Non-pigmented ciliary epithelial cell (primary cell): ENCODE measurements around the gene HOXA9.
A peak's percentile ranks its signal among the peaks of the same experiment; 100 is the strongest.

Experiments used
- DNase-seq: peaks from one replicate; pipeline ENCODE4 v3.0.0-alpha.2; 2010; ENCODE audit warnings: low read depth

The HOXA9 gene

DNA sequence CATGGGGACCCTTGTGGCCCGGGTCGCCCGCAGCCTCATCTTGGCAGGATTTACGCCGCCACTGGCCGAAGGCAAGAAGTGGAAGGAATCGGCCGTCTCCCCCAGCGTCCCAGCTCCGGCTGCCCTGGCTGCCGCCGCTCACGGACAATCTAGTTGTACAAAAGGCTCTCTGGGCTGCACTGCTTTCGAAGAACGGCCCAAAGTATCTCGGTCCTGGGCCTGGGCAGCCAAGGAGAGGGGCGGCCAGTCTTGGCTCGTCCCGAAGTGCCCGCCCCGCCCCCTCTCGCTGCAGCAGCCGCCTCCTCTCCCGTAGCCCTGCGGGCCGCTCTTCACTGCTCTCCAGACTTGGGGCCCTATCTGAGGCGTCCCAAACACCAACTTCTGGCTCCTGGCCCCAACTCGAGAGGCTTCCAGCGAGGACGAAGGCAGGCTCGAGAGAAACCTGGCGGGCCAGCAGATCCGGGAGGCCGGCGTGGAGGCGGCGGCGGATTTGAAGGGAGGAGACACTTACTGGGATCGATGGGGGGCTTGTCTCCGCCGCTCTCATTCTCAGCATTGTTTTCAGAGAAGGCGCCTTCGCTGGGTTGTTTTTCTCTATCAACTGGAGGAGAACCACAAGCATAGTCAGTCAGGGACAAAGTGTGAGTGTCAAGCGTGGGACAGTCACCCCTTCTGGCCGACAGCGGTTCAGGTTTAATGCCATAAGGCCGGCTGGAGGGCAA, 809 bp downstream of the HOXA9 start:
- no peak for DNase-seq

DNA sequence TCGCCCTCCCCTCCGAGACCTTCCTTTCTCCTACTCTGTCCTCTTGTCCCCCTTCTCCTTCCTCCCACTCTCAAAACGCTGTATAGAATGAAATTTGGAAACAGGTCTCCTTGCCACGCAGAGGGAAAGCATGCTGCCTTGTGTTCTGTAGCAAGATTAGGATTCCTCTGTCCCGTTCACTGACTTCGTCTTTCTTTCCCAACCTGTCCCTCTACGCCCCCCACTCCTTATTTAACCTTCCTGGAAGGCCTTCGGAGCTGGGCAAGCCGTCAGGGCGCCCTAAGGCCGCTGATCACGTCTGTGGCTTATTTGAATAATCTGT, 1.3 kb downstream of the HOXA9 start:
- DNase-seq = no peak

DNA sequence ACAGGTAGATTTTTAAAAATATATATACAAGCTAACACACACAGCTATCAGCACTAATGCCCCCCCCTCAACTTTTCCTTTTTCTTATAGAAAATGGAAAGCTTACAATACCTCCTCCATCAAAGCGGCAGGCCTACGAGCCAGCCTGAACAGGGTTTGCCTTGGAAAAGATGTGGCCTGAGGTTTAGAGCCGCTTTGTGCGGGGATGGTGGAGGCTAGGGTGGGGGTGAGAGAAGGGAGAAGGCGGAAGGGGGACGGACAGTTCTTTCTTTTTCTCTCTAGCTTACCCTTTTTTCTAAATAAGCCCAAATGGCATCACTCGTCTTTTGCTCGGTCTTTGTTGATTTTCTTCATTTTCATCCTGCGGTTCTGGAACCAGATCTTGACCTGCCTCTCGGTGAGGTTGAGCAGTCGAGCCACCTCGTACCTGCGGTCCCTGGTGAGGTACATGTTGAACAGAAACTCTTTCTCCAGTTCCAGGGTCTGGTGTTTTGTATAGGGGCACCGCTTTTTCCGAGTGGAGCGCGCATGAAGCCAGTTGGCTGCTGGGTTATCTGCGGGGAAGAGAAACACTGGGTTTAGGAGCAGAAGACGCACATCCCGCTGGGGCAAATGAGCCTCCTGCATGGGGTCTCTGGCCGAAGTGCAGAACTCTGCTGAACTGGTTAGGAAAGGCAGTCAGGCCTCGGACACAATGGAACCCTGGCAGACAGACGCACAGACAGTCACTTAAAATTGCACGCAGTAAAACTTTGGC, 1.9 kb downstream of the HOXA9 start:
- no peak for DNase-seq

DNA sequence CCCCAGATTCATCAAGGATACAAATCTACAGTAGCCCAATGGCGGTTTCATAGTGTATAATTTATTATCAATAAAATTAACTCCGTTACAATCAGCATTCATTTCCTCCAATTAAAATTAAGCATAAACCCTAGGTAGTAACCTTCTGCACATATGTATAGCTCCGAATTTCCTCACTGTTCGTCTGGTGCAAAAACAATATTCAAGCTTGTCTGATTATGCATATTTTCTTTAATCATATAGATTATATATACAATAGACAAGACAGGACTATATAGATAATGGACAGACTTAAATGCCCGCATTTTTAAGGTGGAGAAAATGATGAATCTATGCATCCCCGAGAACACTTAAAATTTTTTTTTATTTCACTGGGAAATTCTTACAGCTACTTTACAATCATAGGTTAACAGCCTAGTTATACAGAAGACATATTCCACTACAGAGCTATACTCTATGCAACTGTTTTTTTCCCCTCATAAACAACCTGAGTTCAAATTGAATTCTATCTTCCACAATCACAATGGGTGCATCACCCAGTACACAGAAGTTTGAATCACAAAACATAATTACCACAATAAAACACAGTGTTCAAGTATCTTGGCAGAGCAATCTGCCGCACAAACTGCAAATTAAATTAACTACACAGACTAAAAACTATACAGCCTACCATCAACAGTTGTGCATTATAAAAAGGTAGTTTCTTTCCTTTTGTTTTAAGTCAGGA, 2.6 kb downstream of the HOXA9 start:
- no peak for DNase-seq

DNA sequence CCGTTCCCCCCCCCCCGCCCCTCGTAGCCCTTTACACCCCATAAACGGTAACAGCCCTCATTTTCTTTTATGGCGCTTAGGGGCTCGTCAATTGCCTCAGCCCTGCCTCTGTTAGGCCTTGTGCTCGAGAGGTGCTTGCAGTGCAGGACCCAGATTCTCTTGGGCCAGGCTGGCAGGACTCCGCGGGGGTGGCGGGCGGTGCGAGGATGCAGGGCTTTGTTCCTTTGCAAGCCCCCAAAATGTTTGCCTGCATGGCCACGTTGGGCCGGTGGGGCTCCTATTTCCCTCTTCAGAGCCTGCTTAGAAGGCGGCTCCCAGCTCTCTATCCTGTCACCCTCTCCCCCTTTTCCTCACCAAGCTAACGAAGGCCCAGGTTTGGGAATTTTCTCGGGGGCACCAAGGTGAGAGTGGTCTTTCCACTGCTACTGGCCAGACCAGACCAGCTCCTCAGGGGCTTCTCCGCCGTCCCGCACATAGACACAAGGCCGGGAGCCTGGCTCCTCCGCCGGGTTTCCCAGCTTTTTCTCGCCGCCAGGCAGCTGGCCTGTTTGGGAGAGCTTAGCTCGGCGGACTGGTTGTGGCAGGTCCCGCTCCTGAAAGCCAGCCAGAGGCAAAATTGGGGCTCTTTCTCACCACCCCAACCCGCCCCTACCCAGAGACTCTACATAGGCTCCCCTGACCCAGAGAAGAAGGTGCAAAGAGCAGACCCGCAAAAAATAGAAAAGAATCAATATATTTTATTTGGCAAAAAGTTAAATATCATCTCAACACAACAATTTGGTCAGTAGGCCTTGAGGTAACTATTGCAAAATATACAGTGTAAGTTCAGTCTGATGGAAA, 3.4 kb downstream of the HOXA9 start:
- DNase-seq = no peak

DNA sequence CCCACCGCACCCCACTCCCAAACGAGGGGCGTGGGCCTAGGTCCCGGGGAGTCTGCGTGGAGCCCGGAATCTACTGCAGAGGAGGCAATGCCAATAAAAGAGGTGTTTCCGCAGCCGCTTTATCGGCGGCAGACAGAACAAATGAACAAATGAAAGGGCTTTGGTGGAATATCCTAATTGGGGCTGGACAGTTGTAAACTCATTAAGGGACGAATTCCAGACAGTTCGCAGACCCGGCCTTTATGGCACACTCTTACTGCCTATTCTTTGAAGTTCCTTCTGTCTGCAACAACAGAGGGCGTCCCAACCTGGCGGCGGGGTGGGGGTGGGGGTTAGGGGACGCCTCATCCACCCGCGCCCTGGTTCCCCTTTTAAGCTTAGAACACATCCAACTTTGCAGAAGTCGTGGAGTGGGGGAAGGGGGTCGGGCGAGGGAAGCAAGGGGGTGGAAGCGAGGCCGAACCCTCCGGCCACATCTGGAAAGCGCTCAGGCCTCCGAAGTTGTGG, 4.1 kb downstream of the HOXA9 start:
- no peak for DNase-seq

DNA sequence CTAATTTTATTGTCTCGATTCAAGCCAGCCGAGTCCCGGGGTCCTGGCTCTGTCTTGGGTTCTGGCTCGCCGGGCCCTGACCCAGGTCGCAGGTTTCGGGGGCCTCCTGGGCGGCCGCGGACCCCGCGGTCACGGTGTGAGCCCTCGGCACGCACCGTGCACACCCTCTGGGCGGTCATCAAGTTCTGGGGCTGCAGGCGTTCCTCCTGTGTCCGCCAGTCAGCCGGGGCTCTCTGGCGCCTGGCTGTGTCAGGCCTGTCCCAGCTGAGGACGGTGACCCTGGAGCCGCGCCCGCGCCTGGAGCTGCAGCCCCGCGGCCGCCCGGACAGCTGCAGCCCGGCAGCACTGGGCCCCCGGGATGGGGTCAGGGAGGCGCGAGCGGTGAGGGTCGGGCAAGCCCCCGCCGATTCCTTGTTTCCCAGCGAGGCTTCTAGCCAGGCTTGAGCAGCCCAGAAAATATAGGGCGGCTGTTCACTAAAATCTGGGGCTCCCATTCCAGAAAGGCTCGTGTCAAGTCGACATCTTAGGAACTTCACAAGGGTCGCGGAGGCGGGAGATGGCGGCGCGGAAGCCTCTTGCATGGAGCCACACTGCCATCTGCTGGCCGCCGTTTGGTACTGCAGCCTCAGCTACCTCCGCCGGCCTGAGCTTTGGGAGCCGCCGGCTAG, 4.7 kb downstream of the HOXA9 start:
- peak; percentile 4 for DNase-seq

DNA sequence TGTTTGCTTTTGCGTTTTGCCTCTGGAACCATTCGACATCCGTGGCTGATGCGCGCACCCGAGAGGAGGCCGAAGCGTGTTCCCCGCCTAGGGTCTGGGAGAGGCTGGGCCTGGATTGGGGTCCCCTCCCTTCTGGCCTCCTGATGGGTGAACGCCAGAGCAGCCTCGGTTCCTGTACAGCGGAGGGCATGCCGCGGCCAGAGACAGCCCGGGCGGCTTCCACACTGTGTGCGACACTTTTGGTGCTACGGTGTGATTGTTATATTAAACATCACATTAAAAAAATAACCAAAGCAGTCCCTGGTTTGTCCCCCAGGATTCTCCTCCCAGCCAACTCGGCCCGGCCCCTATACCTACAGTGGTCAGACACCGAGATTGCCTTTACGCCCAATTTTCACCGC, 5.2 kb downstream of the HOXA9 start:
- no peak for DNase-seq

DNA sequence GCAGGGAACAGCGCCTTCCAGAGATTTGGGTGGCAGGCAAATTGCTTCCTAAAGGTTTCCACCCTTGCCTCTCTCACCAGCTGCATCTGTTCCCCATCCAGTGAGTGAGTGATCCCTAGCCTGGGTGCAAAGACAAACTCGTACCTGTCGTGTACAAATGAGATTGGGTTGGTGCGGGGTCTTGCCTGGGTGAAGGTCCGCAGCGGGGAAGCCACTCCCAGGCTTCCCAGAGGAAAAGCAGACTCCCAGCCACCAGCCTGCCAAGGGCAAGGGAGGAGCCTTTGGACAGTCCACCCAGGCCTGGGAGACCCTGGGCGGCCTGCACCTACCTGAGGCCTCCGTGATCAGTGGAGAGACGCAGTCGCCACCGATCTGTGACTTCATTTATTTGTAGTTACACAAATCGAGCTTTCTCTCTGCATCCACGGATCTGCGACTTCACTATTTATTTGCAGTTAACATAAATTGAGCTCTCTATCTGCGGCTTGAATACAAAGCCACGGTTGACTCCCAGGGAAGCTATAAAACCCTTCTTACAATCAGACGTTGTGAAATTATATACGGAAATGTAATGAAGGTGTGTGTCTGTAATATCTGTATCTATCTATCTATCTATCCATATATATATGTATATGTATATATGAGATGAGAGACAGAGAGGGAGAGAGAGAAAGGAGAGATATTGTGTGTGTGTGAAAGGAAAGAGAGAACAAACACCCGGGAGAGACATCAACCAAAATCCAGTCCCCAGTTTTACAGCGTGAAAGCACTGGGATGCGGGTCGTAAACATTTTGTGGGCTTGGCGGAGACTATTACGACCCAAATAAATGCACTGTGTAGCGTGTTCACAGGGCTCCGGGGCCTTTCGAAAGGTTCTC, 5.8 kb downstream of the HOXA9 start:
- no peak for DNase-seq

DNA sequence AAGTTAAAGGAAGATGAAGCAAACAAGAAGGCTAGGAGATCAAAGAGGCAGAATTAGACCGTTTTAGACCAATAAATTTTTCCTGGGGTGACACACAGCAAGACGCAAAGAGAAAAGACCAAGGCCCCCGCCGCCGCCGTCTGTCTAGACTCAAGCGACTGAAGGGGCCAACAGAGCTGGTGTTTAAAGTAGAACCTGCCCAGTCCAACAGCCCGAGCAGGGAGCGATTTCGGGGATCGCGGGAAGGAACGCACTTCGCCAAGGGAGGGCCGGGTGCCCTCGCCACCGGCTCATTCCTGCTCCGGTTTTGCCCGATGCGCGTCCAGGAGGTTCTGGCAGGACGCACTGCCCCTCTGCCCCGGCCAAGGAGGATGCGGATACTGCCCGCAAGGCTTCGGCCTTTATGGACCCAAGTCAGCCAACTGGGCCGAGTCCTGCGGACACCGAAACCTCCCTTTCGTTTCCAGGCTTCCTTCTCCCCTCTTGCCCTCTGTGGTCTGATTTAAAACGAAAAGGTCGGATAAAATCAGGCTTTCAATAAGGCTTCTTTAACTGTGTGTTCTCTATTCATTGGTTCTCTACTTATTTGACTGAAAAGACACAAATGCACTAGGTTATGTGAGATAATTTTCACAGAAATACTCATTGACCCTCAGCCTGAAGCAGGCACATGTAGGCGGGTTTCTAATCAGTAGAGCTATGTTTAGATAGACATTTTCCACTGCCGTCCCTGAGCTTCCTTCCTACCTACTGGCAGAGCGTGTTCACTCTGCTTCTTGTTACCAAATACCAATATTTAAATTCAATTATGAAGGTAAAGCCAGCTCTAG, 6.7 kb downstream of the HOXA9 start:
- DNase-seq = no peak

DNA sequence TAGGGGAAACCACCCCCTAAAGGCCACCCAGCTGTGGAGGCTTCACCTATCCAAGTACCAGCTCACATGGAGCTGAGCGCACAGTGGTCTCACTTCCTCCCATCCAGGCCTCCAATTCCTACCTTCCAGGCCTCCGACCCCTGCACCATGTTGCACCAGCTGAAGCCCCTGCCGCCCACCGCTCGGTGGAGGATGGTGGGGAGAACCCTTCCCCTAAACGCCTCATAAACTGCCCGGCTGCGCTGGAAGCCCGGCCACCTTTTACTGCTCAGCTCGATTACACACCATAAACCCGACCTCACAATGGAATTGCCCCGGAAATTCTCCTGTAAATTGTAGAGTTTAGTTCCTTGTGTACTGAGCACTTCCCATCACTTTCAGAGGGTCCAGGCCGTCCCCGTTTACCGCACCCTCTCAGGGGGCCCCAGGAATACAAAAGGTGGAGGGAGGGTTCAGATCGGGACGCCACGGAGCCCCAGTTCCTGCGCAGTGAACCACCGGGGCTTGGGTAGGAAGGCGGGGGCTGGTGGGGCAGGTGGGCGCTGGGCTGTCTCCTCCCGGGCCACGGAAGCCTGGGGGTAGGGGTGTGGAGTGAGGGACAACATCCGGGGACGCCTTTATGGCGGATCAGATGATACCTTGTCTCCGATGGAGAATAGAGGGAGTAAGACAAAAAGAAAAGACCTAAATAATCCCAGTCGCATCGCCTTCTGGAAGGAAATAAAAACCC, 7.5 kb downstream of the HOXA9 start:
- DNase-seq = no peak

DNA sequence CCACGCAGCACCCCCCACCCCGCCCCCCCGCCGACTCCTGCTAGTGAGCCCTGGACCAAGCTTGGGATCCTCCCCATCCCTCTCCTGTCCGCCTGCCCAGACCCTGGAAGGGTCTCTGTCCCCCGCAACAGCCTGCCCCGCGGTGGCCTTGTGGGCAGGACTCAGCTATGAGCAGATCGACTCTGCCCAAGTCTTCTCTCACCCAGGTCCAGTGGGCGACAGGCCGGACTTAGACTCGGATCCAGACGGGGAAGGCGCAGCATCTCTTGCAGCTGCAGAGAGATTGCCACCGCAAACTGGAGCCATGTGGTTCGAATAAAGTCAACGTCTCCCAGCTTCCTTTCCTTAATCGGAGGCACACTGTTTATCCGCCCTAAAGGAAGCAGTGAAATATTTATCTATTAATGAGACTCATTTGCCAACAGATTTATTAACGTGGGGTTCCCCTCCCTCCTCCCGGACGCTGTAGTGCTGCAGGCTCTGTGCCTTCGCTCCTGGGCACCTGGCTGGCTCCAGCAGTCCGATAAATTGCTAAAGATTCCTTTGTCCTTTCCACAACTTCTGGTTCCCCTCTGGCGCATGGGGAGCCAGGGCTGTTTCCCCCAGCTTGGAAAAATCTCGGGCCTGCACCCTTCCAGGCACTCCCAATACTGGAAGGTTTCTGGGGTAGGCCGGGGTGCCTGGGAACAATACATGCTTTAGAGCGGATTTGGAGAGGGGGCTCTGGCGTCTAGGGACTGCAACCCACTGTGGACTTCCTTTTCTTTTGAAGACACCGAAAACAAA, 8.2 kb downstream of the HOXA9 start:
- no peak for DNase-seq

DNA sequence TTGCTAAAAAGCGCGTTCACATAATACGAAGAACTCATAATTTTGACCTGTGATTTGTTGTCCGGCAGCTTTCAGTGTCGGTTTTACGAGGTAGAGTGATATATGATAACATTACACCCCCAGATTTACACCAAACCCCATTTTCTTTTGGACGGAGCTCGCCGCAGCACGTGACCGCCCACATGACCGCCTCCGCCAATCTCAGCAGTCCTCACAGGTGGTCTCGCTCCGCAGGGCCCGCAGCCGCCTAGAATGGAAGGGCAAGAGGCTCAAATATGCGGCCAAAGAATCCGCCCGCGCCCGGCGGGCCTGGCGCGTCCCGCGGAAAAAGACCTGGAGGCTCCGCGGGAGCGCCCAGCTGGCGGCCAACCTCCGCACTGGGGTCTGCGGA, 8.8 kb downstream of the HOXA9 start, which contains the start of gene HOXA7:
HOXA7 (minus strand) TSS at position 168 of the 391 bp plus-strand sequence; CDS start at position 38, 130 bp downstream.
- no peak for DNase-seq

DNA sequence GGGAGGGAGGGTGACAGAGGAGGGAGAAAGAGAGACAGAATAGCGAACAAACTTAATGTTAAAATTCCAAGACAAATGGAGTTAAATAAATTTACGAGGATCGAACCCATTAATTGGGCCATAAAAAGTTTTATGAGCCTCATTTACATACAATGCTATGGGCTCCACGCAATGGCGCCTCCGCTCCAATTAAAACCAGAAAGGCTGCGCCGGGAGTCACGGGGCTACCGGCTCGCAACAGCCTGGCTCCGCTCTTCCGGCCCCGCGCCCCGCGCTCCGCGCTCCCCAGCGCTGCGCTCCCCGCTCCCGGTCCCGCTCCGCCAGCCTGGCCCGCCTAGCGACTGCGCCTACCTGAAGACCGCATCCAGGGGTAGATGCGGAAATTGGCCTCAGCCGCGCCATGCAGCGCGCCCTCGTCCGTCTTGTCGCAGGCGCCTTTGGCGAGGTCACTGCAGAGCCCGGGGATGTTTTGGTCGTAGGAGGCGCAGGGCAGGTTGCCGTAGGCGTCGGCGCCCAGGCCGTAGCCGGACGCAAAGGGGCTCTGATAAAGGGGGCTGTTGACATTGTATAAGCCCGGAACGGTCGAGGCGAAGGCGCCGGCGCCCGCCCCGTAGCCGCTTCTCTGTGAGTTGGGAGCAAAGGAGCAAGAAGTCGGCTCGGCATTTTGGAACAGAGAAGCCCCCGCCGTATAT, 9.4 kb downstream of the HOXA9 start:
- no peak for DNase-seq

DNA sequence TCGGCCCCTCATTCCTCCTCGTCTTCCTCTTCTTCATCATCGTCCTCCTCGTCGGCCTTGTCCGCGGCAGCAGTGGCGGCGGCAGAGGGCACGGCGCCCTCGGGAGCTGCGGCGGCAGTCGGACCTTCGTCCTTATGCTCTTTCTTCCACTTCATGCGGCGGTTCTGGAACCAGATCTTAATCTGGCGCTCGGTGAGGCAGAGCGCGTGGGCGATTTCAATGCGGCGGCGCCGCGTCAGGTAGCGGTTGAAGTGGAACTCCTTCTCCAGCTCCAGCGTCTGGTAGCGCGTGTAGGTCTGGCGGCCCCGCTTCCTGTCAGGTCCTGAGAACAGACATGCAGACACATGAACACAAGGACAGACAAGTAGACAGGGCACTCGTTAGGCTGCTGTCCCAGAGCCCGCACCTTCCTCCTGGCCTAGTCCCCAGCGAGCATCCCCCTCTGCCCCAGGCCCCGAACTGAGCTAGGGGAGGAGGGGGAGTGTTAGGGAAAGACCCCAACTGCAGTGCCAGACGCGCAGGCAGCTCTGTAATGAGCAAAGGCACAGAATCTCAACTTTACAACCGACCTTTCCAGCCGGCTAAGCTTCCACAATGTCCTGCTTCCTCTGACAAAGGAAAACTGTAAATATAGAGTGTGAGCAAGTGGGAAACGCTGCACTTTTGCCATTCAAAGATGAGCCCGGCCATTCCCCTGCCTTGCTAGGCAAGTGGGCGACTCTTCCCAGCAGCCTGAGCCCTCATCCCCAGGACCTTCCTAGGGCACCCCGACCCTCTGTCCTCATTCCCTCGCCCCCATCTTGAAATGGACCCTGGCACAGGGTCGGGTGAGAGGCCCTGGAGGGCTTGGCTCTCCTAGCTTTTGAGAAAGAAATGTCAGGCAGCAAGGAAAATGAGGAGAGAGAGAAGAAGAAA, 10.2 kb downstream of the HOXA9 start:
- DNase-seq = no peak

DNA sequence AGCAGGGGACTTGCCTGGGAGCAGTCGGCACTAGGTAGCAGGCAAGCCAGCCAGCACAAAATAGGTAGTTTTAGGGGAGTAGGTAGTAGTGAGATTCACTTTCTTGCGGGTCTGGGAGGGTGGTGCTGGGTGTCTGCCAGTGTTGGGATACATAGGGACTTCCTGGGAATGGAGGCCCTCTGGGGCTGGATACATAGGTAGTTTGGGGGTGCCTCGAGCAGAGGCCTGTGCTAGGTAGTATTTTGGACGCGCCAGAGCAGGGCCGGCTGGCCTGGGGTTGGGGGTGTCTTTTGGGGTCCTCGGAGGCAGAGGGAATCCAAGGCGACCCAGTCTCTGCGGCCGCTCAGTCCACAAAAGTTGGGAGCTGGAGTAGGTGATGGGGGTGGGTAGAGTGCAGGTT, 11.0 kb downstream of the HOXA9 start:
- no peak for DNase-seq
